ENCODE results near the gene SCTR. TPM values are rescaled to one million over a fixed set of nuclear protein-coding genes. Genes with fewer than 3 reads are reported as not detected.

Gene SCTR
- total and polyA plus RNA-seq, 2 of the 13 experiments (the other 11 are each of a cell fraction or from before 2014, with no cell fraction given), result not detected

GRCh38 chr2:119520696-119521432 lies 3.4 kb downstream of the SCTR start:
- Histone ChIP-seq H4K20me1 (ENCODE audit: insufficient read depth, low read length) (no peaks in the 10 kb centered on the region), H3K4me3 (replicated peaks in 1 of 3; ENCODE audit: insufficient read depth in 1 of 3, low read depth in 2 of 3, low read length in 3 of 3) (no peak overlapping the region), H3K27me3 (ENCODE audit: control insufficient read depth in 1 of 2, insufficient read depth in 2 of 2, low read length in 2 of 2) (peaks cover 4 to 50% of the 10 kb centered on the region in 2 experiments; a peak in 4 of 5 replicates), H3K9ac (ENCODE audit: insufficient read depth, low read depth, low read length) (no peak overlapping the region), H3K4me2 (ENCODE audit: low read depth, low read length) (no peak overlapping the region), H3K36me3 (replicated peaks in 1 of 2; ENCODE audit: control insufficient read depth in 1 of 2, insufficient read depth in 2 of 2, low read length in 2 of 2) (no peaks in the 10 kb centered on the region), H3K27ac (ENCODE audit: extremely low read length, insufficient read depth, low read length) (no peak overlapping the region), H3K4me1 (ENCODE audit: insufficient read depth, low read length) (no peaks in the 10 kb centered on the region), H2AFZ (ENCODE audit: low read length) (no peak overlapping the region), H3K79me2 (ENCODE audit: insufficient read depth, low read length) (no peaks in the 10 kb centered on the region), H3K9me3 (ENCODE audit: low read length) (no peaks in the 10 kb centered on the region)
- no TSS peak for BruUV-seq (replicated peaks)
- ChIA-PET POLR2A (no interaction called here), CTCF (ENCODE audit: low intra/inter-chr PET ratio, low total read pairs) (no interaction called here)
- 0 out of 2 replicates have a peak, but pooled peaks have one; percentile 56 for TF ChIP-seq GTF2F1 (IDR thresholded peaks at IDR 0.05; ENCODE audit: low read length)
- TF ChIP-seq, protein P1, sequence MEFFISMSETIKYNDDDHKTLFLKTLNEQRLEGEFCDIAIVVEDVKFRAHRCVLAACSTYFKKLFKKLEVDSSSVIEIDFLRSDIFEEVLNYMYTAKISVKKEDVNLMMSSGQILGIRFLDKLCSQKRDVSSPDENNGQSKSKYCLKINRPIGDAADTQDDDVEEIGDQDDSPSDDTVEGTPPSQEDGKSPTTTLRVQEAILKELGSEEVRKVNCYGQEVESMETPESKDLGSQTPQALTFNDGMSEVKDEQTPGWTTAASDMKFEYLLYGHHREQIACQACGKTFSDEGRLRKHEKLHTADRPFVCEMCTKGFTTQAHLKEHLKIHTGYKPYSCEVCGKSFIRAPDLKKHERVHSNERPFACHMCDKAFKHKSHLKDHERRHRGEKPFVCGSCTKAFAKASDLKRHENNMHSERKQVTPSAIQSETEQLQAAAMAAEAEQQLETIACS (CRISPR knock-in tag; IDR thresholded peaks at IDR 0.05), result no peak
- TF ChIP-seq ZSCAN25 (CRISPR knock-in tag; IDR thresholded peaks at IDR 0.05), result no peak
- TF ChIP-seq MAFF (IDR thresholded peaks at IDR 0.05; ENCODE audit: low read depth, low read length), result peak; percentile 76
- no peak for TF ChIP-seq RARG (CRISPR knock-in tag; IDR thresholded peaks at IDR 0.05; ENCODE audit: low read depth)
- no peak for TF ChIP-seq MIXL1 (CRISPR knock-in tag; IDR thresholded peaks at IDR 0.05)
- TF ChIP-seq LCORL (IDR thresholded peaks at IDR 0.05), result peak; percentile 99
- TF ChIP-seq LCORL (CRISPR knock-in tag; IDR thresholded peaks at IDR 0.05), result no peak
- no peak for TF ChIP-seq KMT2B (CRISPR knock-in tag; IDR thresholded peaks at IDR 0.05)
- peak; percentile 80 to 83 for TF ChIP-seq MAFK (conservative IDR thresholded peaks at IDR 0.05 in 1 of 2, IDR thresholded peaks at IDR 0.05 in 1 of 2; ENCODE audit: low read length in 2 of 2)
- FAIRE-seq (no peak), DNase-seq (ENCODE audit: low spot score) (no peak), ATAC-seq (no peak)
- 20% methylated on average over 3 of the region's 3 CpGs for WGBS (ENCODE audit: low lambda C conversion rate)
- intact Hi-C loops (cut with micrococcal nuclease; ENCODE audit: unreplicated experiment), result no loop called here
- in situ Hi-C loops (cut with HindIII; ENCODE audit: extremely low pct_ligation_motif_present, low pct_unique_long_range_greater_than_20kb), result no loop called here
